ENCODE measurements around the gene ST6GALNAC3.

GRCh38 chr1:76473591-76473990 lies 399.0 kb downstream of the ST6GALNAC3 start:
- no peak for TF ChIP-seq CTCF (IDR thresholded peaks at IDR 0.05)
- no peak for TF ChIP-seq POLR2A (IDR thresholded peaks at IDR 0.05)

All from heart left ventricle (tissue), 13 donors.